GM12873 (cell line): ENCODE results near the gene TRABD2B.

ENCODE experiments used
- TF ChIP-seq, protein P1 (sequence below): IDR thresholded peaks from 2 replicates; pipeline ENCODE4 v1.5.1; 2012; ENCODE audit warnings: low read depth, mild to moderate bottlenecking, moderate library complexity, low read length, control low read depth; ENCODE audit not compliant: insufficient read depth; ENCODE audit errors: missing control alignments

Gene TRABD2B

DNA sequence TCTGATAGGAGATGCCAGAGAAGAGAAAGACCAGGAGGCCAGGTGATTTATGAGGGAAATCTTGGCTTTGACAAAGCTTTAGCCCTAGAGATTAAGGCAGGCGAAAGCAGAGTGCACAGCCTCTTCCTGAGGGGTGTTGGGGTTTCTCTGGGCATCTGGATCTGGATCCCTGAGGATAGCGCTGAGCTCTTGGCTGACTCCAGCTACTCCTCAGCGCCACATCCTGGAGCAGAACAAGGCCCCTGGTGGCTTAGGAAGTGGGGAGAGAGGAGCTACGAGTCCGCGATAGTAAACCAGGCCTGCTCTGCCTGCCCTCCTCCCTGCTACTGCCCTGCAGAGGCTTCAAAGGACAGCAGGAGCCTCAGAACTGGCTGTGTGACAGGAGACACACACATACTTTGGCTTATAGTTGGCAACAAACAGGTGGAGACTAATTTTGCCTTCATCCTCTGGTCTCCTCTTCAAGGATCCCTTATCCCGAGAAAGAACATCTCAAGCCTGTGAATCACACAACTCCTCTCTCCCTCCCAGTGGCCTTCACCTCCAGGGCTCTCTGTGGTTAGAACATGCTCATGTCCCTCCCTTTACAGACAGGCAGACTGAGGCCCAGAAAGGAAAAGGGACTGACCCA, 66.9 kb downstream of the TRABD2B start:
- TF ChIP-seq, protein P1, sequence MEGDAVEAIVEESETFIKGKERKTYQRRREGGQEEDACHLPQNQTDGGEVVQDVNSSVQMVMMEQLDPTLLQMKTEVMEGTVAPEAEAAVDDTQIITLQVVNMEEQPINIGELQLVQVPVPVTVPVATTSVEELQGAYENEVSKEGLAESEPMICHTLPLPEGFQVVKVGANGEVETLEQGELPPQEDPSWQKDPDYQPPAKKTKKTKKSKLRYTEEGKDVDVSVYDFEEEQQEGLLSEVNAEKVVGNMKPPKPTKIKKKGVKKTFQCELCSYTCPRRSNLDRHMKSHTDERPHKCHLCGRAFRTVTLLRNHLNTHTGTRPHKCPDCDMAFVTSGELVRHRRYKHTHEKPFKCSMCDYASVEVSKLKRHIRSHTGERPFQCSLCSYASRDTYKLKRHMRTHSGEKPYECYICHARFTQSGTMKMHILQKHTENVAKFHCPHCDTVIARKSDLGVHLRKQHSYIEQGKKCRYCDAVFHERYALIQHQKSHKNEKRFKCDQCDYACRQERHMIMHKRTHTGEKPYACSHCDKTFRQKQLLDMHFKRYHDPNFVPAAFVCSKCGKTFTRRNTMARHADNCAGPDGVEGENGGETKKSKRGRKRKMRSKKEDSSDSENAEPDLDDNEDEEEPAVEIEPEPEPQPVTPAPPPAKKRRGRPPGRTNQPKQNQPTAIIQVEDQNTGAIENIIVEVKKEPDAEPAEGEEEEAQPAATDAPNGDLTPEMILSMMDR = no peak

DNA sequence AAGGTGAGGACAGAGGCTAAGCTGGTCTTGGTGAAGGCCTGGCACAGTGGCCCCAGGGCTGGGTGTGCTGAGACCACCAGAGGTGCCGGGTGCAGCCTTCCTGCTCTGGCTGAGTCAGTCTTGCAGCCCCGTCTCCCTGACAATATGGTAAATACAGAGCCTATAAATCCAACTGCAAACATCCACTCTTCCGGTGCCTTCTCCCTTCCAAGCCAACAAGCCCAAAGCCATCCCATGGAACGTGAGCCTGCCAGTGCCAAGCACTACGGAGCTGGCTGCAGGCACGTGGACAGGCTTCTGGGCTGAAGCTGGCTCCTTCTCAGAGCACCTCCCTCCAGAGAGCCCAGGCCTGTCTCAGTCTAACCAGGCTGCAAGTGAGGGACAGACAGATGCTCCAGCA, 70.0 kb downstream of the TRABD2B start:
- TF ChIP-seq, protein P1 = no peak

DNA sequence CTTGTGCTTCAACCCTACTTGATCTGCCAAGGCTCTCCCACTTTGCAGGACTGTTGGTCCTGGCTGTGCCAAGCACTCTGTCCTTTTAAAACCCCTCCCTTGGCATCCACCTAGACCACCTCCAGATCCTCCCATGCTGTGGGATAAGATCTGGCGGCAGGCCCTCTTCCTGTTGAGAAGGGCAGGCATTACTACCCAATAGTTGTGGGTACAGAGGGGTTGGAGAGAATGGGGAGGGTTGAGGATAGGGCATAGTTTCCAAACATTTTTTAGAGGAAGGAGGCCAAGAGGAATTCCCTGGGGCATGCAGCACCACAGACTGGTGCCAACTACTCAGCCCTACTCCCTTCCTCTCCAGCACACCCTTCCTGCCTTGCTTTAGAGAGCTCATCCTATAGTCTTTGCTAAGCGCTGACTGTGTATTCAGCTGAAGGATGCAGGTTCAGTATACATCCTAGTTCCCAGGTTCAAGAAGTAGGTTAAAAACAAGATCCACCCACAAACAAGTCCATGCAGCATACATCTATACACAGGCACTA, 70.7 kb downstream of the TRABD2B start:
- TF ChIP-seq, protein P1 = no peak

DNA sequence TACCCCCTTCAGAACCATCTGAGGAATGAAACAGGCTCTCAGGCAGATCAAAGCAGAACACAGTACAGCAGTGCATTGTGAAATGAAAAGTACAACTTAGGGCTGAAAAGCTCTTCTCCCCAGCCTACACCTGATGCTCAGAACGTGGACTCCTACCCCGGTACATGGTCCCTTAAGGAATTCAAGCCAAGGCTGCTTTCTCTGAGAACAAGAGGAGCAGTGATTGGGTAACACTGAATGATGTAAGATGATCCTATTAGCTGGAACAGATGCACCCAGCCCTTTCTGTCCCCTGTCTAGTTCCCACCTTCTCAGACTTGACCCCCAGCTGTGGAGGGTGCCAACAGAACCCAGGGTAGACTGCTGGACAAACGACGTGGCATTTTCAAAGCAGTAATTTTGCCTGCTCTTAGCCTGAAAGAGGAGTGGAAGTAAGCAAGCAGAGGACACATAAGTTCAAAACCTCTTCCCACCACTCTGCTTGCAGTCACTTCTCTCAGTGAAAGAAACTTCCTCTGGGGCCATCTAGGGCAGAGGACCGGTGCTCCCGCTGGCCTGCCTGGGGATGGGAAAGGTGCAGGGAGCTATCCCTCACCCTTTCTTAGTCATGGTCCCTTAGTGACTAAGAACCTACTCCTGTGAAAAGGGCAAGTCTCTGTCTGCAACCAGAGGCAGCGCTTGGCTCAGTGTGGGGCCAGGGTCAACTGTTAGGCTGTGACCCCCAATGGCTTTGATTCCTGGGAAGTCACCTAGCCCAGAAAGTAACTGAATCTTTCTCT, 72.7 kb downstream of the TRABD2B start:
- TF ChIP-seq, protein P1 = no peak

DNA sequence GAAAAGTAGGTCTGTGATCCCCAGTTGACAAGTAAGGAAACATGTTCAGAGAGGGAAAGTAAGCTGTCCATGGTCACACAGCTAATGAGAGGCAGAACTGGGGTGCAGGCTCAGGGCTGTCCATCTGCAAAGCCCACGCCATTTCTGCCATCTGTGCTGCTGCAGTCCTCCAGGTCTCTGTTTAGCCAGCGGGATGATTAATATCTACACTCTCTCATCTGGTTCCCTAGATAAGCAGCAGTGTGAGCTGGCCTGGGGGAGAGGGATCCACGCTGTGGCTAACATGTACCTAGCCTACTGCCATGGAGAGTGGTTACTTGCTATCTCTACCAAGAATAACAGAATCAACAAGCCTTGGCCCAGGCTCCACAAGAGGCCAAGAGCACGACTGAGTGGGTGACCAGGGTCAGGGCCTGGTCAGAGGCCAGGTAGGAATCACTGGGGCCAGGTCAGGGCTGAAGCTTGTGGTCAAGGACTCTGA, 75.2 kb downstream of the TRABD2B start:
- TF ChIP-seq, protein P1 = no peak

DNA sequence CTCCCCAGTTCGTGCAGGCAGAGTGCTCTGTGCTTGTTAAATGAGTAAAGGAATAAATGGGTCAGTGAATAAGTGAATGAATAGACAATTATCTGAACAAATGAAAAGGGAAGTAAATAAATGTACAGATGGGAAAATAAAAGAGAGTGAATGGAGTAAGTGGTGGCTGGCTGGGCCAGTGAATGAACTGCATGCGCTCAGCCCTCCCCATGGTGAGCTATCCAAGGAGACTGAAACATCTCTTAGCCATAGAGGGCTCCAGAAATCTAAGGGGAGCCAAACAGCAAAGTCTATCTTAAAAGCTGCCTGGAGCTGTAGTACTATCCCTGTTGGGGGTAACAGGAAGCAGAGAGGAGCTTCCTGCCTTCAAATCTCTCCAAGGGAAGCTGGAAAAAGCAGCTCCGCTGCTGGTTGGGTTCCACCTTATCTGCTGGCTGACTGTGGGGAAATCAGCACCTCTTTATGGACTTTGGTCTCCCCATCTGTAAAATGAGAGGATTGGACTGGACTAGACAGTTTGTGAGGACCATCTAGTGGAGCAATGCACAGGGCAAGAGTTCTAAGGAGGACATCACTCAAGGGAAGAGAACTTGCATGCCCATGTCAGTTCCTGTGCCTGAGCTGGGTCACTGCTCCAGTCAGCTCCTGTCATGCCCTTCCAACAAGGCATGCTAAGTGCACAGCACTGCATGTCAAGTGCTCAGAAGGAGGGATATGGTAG, 77.9 kb downstream of the TRABD2B start:
- TF ChIP-seq, protein P1 = no peak
